HG02623 (cell line): ENCODE measurements around the gene TJAP1.
A peak's percentile ranks its signal among the peaks of the same experiment; 100 is the strongest.

Experiments
- ATAC-seq: cut with Tn5 transposase; IDR thresholded peaks from one replicate; pipeline ENCODE4 v1.9.1; 2021; ENCODE audit warnings: moderate library complexity; ENCODE audit not compliant: unreplicated experiment

The TJAP1 gene, protein sequence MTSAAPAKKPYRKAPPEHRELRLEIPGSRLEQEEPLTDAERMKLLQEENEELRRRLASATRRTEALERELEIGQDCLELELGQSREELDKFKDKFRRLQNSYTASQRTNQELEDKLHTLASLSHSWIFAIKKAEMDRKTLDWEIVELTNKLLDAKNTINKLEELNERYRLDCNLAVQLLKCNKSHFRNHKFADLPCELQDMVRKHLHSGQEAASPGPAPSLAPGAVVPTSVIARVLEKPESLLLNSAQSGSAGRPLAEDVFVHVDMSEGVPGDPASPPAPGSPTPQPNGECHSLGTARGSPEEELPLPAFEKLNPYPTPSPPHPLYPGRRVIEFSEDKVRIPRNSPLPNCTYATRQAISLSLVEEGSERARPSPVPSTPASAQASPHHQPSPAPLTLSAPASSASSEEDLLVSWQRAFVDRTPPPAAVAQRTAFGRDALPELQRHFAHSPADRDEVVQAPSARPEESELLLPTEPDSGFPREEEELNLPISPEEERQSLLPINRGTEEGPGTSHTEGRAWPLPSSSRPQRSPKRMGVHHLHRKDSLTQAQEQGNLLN

DNA sequence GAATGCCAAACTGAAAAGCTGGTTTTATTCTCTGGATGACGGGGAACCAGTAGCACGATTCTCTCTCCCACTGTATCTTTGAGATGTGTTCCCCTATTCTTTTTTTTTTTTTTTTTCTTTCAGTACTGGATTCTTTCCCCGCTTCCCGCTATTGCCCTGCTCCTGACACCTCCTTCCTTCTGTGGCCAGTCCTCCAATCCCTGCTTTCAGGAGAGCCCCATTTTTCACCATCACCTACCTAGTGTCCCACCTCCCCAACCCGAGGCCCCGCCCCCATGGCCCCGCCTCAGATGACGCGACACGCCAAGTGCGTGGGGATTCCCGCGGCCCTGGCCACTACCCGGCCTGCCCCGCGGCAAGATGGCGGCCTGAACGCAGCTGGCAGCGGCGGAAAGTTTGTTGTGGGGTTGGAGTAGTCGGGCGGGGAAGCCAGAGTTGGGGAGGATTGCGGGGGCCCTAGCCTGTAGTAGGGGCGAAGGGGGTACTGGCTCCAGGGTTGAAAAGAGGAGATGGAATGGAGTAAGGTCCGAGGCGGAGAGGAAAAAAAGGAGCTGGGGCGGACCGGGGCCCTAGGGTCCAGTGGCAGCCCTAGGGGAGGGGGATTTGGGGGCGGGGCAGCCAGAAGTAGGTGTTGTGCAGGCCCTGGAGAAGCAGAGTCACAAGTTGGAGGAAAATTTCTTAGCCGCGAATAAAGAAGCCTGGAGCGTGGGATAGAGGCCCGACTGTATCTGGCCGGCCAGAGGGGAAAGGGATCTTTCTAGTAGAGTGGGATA lies at the start of gene TJAP1:
TJAP1 (plus strand) TSS at position 336 of the 773 bp plus-strand sequence. CDS start 21,432 bp downstream, outside the sequence.
- peak; percentile 99 for ATAC-seq

DNA sequence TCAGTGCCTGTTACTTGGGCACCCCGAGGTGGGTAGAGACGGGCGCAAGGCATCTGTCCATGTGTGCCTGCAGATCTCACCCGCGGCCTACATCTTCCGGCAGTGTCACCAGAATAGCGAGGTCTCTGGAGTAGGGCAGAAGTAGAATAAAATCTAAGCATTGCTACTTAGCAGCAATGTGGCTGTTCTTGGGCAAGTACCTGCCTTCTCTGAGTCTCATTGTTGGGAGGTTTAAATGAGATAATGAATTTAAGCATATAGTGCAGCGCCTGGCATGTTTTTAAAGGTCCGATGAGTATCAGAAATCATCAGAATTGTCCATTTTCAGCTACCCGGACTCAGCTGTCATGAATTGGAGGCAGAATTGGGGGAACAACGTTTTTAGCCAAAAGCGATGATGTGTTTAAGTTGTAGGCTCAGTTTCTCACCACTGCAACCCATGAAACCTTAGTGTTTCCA lies 49.2 kb upstream of the TJAP1 start:
- ATAC-seq, result no peak

DNA sequence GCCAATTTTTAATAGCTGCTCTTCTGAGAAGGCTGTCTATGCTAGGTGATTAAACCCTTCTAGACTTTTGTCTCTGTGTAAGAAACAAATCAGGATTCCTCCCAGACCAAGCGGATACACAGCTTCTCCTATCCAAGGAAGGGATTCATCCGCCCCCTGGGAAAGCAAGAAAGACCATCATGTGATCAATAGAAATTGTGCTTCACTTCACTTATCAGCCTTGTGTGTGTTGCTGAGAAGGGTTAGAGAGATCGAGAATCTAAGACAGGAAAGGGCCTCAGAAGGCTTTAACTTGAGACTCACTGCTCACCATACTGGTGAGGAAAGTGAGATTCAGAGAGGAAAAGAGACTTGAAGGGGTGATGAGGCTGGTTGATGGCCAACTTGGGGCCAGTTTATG lies 48.5 kb upstream of the TJAP1 start:
- no peak for ATAC-seq

DNA sequence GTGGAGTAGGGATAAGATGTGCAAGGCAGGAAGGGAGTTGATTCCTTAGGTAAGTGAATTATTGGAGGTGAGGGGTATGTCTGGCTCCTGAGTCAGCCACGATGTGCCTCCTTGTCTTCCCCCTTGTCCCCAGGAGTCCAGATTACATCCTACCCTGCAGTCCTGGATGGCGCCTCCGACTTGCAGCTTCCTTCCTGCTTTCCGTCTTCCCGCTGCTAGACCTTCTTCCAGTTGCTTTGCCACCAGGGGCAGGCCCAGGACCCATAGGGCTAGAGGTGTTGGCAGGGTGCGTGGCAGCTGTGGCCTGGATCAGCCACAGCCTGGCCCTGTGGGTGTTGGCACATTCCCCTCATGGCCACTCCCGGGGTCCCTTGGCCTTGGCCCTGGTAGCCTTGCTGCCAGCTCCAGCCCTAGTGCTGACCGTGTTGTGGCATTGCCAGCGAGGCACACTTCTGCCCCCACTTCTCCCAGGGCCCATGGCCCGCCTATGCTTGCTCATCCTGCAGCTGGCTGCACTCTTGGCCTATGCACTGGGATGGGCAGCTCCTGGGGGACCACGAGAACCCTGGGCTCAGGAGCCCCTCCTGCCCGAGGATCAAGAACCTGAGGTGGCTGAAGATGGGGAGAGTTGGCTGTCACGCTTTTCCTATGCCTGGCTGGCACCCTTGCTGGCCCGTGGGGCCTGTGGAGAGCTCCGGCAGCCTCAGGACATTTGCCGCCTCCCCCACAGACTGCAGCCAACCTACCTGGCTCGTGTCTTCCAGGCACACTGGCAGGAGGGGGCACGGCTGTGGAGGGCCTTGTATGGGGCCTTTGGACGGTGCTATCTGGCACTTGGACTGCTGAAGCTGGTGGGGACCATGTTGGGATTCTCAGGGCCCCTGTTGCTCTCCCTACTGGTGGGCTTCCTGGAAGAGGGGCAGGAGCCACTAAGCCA lies 45.1 kb upstream of the TJAP1 start:
- no peak for ATAC-seq

DNA sequence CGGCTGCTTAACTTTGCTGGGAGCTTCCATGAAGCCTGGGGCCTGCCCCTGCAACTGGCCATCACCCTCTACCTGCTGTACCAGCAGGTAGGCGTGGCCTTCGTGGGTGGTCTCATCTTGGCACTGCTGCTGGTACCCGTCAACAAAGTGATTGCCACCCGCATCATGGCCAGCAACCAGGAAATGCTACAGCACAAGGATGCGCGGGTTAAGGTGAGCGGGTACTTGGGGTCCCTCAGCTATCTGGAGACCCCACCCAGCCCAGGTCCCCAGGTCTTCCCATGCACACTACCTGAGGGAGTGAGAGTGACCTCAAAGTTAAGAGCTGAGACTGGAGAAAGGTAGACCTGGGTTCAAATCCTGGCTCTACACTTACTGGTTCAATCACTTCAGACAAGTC lies 44.2 kb upstream of the TJAP1 start:
- no peak for ATAC-seq

DNA sequence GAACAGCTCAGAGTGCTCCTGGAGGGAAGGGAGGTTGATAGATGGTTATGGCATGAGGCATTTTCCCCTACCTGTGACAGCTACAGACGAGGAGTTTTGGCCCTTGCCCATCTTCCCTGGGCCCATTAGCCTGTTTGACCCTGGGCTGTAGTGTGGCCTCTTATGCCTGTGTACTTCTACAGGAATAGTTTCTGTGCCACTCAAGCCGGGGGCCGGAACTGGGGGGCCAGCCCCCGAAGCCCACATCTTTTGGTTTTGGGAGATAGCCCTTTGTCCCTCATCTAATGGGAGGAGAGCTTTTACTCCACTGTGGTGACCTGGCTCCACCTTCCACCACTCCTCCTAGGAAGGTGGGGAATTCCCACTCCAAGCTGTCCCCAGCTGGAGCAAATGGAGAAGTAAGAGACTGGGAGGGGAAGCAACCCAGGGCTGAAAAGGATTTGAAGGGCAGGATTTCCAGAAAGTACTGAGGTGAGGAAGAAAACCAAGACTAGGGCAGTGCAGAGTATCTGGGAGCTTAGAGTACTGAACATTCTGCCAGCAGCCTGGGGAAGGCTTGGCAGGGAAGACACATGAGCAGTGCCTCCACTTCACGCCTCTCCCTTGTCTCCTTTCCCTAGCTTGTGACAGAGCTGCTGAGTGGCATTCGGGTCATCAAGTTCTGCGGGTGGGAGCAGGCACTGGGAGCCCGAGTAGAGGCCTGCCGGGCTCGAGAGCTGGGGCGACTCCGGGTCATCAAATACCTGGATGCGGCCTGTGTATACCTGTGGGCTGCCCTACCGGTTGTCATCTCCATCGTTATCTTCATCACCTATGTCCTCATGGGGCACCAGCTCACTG lies 43.1 kb upstream of the TJAP1 start:
- ATAC-seq, result no peak

DNA sequence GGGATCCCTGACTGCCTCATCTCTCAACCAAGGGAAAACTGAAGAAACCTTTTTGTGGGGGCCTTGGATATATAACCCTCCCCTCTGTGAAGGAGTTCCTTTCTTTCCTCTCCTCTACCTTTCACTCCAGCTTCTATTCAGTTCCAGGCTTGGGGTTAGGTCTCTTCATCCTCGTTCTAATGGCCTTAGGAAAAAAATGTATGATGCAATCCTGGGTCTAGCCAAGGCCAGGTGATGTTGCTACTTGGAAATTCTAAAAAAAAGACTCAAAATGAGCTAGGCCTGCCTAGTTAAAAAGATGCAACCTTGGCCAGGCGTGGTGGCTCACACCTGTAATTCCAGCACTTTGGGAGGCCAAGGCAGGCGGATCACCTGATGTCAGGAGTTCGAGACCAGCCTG lies 42.4 kb upstream of the TJAP1 start:
- no peak for ATAC-seq

DNA sequence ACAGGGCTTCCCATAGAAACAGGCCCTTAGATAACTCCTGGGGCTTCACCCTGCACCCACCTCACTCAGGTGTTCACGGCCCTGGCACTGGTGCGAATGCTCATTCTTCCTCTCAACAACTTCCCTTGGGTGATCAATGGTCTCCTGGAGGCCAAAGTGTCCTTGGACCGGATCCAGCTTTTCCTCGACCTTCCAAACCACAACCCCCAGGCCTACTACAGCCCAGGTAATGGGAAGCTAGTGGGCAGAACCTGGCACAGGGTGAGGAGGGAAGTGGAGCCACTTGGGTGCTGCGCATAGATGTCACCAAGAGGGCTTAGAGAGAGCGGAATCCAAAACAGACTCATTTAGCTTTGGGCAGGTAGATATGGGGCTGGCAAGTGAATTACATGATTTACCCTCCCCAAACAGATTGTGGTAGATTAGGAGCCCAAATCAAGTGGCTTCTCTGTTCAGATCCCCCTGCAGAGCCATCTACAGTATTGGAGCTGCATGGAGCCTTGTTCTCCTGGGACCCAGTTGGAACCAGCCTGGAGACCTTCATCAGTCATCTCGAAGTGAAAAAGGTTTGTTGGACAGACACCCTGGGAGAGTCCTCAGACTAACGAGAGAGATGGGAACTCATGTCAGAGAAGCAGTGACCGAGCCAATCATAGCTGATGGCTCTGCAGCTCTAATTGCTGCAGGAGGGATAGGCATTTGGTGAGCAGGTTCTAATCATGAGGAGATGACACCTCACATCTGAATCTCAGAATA lies 41.5 kb upstream of the TJAP1 start:
- ATAC-seq, result no peak

DNA sequence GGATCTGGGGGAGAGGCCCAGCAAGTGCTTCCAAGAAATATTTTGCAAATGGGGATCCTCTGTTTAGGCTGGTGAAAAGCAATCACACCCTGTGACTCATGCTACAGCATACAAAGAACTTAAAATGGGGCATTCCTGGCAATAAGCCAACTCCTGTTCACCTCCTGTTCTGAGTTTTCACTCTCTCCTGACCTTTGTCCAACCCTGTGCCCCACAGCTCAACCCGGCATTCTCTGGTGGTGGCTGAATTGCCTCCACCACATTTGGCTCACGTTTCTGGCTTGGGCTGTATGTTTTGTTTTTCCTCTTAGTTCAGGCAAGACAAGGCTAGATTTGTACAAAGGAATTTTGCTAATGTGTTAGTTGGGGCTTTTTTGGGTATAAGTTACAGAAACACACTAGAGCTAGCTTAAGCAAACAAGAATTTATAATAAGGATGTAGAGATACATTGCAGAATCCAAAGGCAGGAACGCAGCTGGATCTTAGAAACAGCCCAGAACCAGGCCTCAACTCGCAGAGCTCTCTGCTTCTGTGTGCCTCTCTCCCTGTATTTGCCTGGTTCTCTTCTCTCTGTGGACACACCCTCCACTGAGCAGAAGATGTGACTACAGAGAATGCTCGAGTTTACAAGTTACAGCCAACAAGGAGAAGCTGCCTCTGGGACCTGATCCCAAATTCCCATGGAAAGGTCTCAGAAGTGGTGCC lies 40.6 kb upstream of the TJAP1 start:
- no peak for ATAC-seq

DNA sequence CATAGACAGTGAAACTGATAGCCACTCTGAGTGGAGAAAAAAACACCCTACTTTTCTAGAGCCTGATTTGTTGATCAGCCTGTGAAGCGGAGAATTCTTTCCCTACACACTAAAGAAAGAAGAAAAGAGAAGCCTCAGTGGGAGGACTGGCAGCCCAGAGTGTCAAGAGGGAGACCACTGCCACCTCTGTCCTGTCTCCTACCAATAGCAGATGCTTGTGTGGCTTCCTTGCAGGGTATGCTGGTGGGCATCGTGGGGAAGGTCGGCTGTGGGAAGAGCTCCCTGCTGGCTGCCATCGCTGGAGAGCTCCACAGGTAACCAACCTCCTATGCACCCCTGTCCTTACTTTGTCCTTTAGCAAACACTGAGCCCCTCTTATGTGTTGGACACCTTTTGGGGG lies 39.7 kb upstream of the TJAP1 start:
- ATAC-seq, result no peak

DNA sequence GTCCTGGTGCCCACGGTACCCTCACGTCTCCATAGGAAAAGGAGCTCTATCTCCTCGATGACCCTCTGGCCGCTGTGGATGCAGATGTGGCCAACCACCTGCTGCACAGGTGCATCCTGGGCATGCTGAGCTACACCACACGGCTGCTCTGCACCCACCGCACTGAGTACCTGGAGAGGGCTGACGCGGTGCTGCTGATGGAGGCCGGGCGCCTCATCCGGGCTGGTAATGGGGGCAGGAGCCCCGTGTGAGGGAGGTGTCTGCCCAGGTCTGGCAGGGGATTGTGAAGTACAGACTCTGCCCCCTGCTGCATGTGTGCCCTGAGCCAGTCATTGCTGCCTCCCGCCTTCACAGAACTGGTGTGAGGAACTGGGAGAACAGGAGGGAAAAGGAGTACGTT lies 34.4 kb upstream of the TJAP1 start:
- ATAC-seq, result no peak

DNA sequence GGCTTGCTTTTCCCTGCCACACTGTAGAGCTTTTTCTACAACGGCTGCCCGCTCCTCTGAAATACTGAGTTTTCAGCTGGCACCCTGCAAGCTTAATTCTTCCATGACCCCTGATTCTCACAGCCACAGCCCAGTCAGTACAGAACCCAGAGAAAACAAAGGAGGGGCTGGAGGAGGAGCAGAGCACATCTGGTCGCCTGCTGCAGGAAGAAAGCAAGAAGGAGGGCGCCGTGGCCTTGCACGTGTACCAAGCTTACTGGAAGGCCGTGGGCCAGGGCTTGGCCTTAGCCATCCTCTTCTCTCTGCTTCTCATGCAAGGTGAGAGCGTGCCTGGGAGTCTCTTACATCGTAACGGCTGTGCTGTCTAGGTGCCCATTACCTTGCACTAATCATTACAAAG lies 33.3 kb upstream of the TJAP1 start:
- ATAC-seq, result no peak

DNA sequence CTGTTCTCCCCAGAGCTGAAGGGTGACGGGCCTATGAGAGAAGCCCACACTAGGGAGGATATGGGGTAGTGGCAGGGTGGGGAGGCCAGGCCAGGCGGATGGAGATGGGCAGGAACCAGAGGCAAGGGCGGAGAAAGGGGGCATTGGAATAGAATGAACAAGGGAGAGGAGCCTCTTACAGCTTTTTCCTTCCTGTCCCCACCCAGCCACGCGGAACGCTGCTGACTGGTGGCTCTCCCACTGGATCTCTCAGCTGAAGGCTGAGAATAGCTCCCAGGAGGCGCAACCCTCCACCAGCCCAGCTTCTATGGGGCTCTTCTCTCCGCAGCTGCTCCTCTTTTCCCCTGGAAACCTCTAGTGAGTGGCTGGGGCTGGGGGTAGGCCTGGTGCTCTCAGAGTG lies 32.8 kb upstream of the TJAP1 start:
- no peak for ATAC-seq

DNA sequence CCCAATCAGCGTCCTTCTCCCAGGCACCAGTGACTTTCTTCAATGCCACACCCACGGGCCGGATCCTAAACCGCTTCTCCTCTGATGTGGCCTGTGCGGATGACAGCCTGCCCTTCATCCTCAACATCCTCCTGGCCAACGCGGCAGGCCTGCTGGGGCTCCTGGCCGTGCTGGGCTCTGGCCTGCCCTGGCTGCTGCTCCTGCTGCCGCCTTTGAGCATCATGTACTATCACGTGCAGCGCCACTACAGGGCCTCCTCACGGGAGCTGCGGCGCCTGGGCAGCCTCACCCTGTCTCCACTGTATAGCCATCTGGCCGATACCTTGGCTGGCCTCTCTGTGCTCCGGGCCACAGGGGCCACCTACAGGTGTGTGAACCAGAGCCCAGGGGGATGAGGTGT lies 31.8 kb upstream of the TJAP1 start:
- no peak for ATAC-seq

DNA sequence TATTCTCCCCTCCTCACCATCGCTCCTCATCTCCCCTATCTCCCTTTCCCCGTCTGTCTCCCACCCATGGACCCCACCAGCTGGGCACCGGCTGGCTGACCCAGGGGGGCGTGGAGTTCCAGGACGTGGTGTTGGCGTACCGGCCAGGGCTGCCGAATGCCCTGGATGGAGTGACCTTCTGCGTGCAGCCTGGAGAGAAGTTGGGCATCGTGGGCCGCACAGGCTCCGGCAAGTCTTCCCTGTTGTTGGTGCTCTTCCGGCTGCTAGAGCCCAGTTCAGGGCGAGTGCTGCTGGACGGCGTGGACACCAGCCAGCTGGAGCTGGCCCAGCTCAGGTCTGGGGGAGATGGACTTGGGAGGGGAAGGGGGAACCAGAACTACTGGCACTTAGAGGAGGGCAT lies 29.8 kb upstream of the TJAP1 start:
- ATAC-seq, result no peak

DNA sequence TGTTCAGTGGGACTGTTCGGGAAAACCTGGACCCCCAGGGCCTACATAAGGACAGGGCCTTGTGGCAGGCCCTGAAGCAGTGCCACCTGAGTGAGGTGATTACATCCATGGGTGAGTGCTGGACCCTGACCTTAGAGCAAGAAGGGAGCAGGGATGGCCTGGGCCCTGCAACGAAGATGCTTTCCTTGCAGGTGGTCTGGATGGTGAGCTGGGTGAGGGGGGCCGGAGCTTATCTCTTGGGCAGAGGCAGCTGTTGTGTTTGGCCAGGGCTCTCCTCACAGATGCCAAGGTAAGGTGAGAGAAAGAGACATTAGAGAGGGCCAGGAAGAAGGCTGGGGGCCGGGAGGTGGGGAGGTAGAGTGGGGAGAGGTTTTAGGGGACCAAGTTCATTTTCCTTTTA lies 28.5 kb upstream of the TJAP1 start:
- no peak for ATAC-seq

DNA sequence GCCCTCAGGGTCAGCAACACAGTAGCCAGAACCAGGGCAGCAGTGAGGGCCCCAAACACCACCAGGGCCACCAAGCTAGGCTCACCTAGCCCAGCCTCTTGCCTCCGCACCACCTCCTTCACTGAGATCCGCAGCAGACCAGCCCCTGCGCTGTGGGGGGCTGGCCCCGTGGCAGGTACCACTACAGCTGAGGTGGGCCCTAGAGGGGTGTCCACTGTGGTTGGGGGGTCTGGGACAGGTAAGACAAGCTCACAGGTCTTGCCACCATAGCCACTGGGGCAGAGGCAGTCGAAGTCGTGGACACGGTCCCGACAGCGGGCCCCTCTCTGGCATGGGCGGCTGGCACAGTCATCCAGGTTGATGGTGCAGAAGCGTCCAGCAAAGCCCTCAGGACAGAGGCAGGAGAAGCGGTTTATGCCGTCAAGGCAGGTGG lies 26.7 kb upstream of the TJAP1 start:
- ATAC-seq, result no peak

DNA sequence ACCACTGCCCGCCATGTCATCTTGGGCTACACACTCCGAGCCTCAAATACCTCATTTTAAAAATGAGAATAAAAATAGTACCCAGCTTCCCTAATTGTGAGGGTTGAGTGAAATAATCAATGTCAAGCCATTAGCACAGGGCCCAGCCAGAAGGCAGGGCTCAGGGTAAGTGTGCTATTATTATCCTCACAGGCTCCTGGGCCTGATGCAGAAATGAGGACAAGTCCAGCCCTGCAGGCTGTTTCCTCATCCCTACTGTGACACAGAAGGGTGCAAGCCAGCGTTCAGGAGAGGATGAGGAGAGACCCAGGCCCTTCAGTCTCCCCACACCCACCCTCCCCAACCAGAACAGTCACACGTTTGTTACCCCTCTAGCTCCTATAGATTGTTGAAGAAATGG lies 26.0 kb upstream of the TJAP1 start:
- ATAC-seq, result no peak

DNA sequence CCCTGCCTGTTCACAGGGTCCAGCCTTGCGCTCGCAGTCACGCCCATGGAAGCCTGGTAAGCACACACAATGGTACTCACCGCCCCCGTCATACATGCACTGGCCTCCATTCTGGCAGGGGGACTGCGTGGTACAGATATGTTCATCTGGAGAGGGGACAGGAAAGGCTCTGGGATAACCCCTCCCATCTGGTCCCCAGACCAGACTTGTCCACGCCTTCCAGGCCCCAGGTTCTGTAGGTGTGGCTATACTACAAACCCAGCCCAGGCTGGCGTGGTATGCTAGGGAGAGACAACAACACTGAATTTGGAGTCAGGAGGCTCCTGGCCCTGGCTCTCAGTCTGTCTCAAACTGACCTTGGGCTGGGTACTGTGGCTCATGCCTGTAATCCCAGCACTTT lies 25.4 kb upstream of the TJAP1 start:
- ATAC-seq, result no peak
